Measurements from ENCODE around the gene USP49. TPM values are rescaled to one million over a fixed set of nuclear protein-coding genes. Genes with fewer than 3 reads are reported as not detected.

USP49 gene
- total and polyA plus RNA-seq, 4 donors: 1.8 to 8.6 (median 3.6) TPM

DNA sequence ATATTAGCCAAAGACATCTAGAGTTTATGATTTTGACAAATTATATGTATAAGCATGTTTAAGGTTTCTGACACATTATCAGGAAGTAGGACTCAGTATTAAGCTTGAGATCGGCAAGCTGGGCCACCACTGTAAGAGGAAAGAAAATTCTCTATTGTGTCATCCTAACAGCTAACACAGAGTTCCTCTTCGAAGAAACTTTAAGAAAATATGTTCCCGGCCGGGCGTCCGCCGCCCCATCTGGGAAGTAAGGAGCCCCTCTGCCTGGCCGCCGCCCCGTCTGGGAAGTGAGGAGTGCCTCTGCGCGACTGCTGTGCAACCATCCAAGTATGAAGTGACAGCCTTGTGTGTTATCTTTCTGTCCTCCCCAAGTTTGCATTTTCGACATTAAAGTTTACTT, 23.0 kb downstream of the USP49 start:
- ATAC-seq (ENCODE audit: insufficient read depth, low FRiP score): no peak
- Histone ChIP-seq H3K27me3 (ENCODE audit: control insufficient read depth in 3 of 3, insufficient read depth in 3 of 3, low read length in 2 of 3) (no peaks in the 10 kb centered on the region), H3K4me3 (no peak overlapping the region), H3K4me1 (ENCODE audit: control insufficient read depth in 5 of 5, insufficient read depth in 5 of 5, low read length in 5 of 5) (no peaks in the 10 kb centered on the region), H3K27ac (ENCODE audit: low read depth in 1 of 2, low read length in 1 of 2) (no peak overlapping the region), H3K9ac (ENCODE audit: insufficient read depth in 1 of 2, low read length in 2 of 2) (no peak overlapping the region), H3K36me3 (ENCODE audit: control insufficient read depth in 4 of 4, insufficient read depth in 4 of 4, low read length in 4 of 4) (no peaks in the 10 kb centered on the region), H3K9me3 (ENCODE audit: control insufficient read depth in 4 of 4, insufficient read depth in 3 of 4, low read length in 3 of 4) (no peaks in the 10 kb centered on the region)
- TF ChIP-seq, protein P1, sequence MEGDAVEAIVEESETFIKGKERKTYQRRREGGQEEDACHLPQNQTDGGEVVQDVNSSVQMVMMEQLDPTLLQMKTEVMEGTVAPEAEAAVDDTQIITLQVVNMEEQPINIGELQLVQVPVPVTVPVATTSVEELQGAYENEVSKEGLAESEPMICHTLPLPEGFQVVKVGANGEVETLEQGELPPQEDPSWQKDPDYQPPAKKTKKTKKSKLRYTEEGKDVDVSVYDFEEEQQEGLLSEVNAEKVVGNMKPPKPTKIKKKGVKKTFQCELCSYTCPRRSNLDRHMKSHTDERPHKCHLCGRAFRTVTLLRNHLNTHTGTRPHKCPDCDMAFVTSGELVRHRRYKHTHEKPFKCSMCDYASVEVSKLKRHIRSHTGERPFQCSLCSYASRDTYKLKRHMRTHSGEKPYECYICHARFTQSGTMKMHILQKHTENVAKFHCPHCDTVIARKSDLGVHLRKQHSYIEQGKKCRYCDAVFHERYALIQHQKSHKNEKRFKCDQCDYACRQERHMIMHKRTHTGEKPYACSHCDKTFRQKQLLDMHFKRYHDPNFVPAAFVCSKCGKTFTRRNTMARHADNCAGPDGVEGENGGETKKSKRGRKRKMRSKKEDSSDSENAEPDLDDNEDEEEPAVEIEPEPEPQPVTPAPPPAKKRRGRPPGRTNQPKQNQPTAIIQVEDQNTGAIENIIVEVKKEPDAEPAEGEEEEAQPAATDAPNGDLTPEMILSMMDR (IDR thresholded peaks at IDR 0.05; ENCODE audit: control extremely low read depth, extremely low read depth): no peak
- 59 to 84% methylated on average over 13 of the region's 13 CpGs for WGBS, 2 donors
- no peak for DNase-seq

DNA sequence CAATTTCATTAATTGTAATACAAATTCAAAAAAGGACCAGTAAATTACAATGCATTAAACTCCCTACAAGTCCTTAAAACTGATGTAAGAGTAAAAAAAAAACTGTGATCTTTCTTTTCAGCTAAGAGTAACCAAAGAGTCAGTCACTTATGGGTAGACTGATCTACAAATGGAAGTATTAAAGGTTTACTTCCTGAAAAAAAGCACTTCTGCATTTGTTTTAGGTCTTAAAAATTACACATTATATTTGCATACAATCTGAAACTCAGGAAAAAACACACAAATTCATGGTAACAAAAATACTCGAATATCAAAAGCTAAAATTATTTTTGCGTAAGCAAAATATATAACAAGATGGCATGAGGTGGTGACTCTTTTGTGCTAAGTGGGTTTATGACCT, 23.5 kb downstream of the USP49 start:
- DNase-seq (no peak), ATAC-seq (ENCODE audit: insufficient read depth, low FRiP score) (no peak)
- H3K4me1 ChIP-seq (ENCODE audit: control insufficient read depth in 5 of 5, insufficient read depth in 5 of 5, low read length in 5 of 5): no peaks in the 10 kb centered on the region
- no peak overlapping the region for H3K27ac ChIP-seq (ENCODE audit: low read depth in 1 of 2, low read length in 1 of 2)
- WGBS, 2 donors: 93 to 98% methylated on average over 2 of the region's 2 CpGs
- H3K9ac ChIP-seq (ENCODE audit: insufficient read depth in 1 of 2, low read length in 2 of 2): no peak overlapping the region
- H3K9me3 ChIP-seq (ENCODE audit: control insufficient read depth in 4 of 4, insufficient read depth in 3 of 4, low read length in 3 of 4): no peaks in the 10 kb centered on the region
- no peak overlapping the region for H3K4me3 ChIP-seq
- no peaks in the 10 kb centered on the region for H3K36me3 ChIP-seq (ENCODE audit: control insufficient read depth in 4 of 4, insufficient read depth in 4 of 4, low read length in 4 of 4)
- TF ChIP-seq, protein P1 (IDR thresholded peaks at IDR 0.05; ENCODE audit: control extremely low read depth, extremely low read depth): no peak
- no peaks in the 10 kb centered on the region for H3K27me3 ChIP-seq (ENCODE audit: control insufficient read depth in 3 of 3, insufficient read depth in 3 of 3, low read length in 2 of 3)

DNA sequence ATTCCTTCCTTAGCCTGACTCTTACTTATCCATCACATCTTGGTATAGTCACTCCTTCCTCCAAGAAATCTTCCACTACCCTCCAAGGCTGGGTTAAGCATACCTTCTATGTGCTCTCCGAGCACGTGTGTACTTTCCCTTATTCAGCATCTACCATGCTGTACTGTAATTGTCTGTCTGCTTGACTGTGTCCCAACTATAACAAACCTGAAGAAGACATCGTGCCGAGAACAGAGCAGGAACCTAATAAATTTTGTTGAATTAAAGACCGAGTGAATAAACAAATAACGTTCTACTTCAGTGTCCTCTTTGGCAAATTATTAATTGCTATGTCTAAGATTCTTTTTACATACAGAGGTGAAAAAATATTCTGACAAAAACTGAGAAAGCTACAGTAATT, 35.8 kb downstream of the USP49 start:
- DNase-seq (no peak), ATAC-seq (ENCODE audit: insufficient read depth, low FRiP score) (no peak)
- no peak overlapping the region for H3K9ac ChIP-seq (ENCODE audit: insufficient read depth in 1 of 2, low read length in 2 of 2)
- no peaks in the 10 kb centered on the region for H3K27me3 ChIP-seq (ENCODE audit: control insufficient read depth in 3 of 3, insufficient read depth in 3 of 3, low read length in 2 of 3)
- no peaks in the 10 kb centered on the region for H3K36me3 ChIP-seq (ENCODE audit: control insufficient read depth in 4 of 4, insufficient read depth in 4 of 4, low read length in 4 of 4)
- TF ChIP-seq, protein P1 (IDR thresholded peaks at IDR 0.05; ENCODE audit: control extremely low read depth, extremely low read depth): no peak
- H3K4me3 ChIP-seq: no peak overlapping the region
- H3K9me3 ChIP-seq (ENCODE audit: control insufficient read depth in 4 of 4, insufficient read depth in 3 of 4, low read length in 3 of 4): no peaks in the 10 kb centered on the region
- 93 to 94% methylated on average over 6 of the region's 6 CpGs for WGBS, 2 donors
- H3K27ac ChIP-seq (ENCODE audit: low read depth in 1 of 2, low read length in 1 of 2): no peak overlapping the region
- H3K4me1 ChIP-seq (ENCODE audit: control insufficient read depth in 5 of 5, insufficient read depth in 5 of 5, low read length in 5 of 5): no peaks in the 10 kb centered on the region

DNA sequence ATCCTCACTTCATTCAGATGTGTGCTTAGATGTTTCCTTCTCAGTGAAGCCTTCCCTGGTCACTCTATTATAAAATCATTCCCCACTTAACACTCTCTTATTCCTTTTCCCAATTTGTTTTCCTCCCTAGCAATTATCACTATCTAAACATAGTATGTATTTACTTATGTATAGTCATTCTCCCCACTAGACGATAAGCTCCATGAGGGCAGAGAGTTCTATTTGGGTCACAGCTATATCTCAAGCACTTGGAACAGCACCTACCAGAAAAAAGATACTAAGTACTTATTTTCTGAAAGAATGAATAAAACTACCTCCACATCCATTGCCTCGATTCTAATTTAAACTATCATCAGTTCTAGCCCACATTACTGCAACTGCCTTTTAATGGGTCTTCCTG, 36.5 kb downstream of the USP49 start:
- no peak overlapping the region for H3K4me3 ChIP-seq
- 91 to 99% methylated on average over 2 of the region's 2 CpGs for WGBS, 2 donors
- no peaks in the 10 kb centered on the region for H3K27me3 ChIP-seq (ENCODE audit: control insufficient read depth in 3 of 3, insufficient read depth in 3 of 3, low read length in 2 of 3)
- TF ChIP-seq, protein P1 (IDR thresholded peaks at IDR 0.05; ENCODE audit: control extremely low read depth, extremely low read depth): no peak
- no peak overlapping the region for H3K9ac ChIP-seq (ENCODE audit: insufficient read depth in 1 of 2, low read length in 2 of 2)
- no peak overlapping the region for H3K27ac ChIP-seq (ENCODE audit: low read depth in 1 of 2, low read length in 1 of 2)
- no peaks in the 10 kb centered on the region for H3K36me3 ChIP-seq (ENCODE audit: control insufficient read depth in 4 of 4, insufficient read depth in 4 of 4, low read length in 4 of 4)
- no peaks in the 10 kb centered on the region for H3K4me1 ChIP-seq (ENCODE audit: control insufficient read depth in 5 of 5, insufficient read depth in 5 of 5, low read length in 5 of 5)
- H3K9me3 ChIP-seq (ENCODE audit: control insufficient read depth in 4 of 4, insufficient read depth in 3 of 4, low read length in 3 of 4): no peaks in the 10 kb centered on the region
- ATAC-seq (ENCODE audit: insufficient read depth, low FRiP score): no peak
- no peak for DNase-seq
